ENCODE measurements around the gene UBE2N. TPM values are rescaled to one million over a fixed set of nuclear protein-coding genes. Genes with fewer than 3 reads are reported as not detected.

Gene UBE2N
- total RNA-seq, 2 donors from 2014 or later, result 49.0 to 71.5 TPM

DNA sequence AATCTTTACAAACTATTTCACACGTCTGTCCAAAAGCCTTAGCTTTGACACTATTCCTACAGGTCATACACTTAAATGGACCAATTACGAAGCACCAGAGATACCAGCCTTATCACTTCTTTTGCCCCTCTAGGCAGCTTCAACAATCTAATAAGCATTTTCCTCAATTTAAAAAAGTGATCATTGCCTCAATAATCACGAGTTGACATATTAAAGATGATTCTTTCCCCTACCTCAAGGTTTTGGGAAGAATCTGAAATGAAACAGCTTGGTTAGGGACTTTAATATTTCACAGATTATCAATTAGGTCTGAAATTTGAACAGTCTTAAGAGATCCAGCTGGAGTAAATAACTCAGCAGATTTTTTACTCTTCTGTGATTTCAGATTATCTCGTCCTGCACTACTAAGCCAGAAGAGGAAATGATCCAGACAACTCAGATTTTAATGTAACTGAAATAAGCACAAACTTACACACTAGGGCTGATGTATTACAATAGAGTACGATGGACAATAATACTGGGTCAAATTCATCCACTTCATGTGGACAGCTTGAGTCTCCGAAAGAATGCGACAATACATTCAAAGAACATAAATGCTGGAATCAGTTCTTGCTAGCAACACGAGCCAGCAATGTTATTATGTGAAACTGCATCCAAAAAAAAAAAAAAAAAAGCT, 15.9 kb downstream of the UBE2N start:
- Histone ChIP-seq H3K4me1 (replicated peaks) (peaks cover 23% of the 10 kb centered on the region), H3K27me3 (replicated peaks; ENCODE audit: insufficient read depth) (no peaks in the 10 kb centered on the region), H3K9me3 (no peaks in the 10 kb centered on the region), H3K27ac (peak overlapping the region in 1 of 2 donors; percentile 46), H3K4me3 (no peak overlapping the region), H3K36me3 (no peaks in the 10 kb centered on the region)
- DNase-seq (ENCODE audit: low spot score), result no peak
- WGBS, result 53% methylated on average over 8 of the region's 8 CpGs
- intact Hi-C loops (cut with DNase I), result no loop called here
- no peak for TF ChIP-seq POLR2A (IDR thresholded peaks at IDR 0.05)
- TF ChIP-seq, protein P1, sequence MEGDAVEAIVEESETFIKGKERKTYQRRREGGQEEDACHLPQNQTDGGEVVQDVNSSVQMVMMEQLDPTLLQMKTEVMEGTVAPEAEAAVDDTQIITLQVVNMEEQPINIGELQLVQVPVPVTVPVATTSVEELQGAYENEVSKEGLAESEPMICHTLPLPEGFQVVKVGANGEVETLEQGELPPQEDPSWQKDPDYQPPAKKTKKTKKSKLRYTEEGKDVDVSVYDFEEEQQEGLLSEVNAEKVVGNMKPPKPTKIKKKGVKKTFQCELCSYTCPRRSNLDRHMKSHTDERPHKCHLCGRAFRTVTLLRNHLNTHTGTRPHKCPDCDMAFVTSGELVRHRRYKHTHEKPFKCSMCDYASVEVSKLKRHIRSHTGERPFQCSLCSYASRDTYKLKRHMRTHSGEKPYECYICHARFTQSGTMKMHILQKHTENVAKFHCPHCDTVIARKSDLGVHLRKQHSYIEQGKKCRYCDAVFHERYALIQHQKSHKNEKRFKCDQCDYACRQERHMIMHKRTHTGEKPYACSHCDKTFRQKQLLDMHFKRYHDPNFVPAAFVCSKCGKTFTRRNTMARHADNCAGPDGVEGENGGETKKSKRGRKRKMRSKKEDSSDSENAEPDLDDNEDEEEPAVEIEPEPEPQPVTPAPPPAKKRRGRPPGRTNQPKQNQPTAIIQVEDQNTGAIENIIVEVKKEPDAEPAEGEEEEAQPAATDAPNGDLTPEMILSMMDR (IDR thresholded peaks at IDR 0.05), result no peak
- TF ChIP-seq POLR2AphosphoS5 (IDR thresholded peaks at IDR 0.05), result no peak

DNA sequence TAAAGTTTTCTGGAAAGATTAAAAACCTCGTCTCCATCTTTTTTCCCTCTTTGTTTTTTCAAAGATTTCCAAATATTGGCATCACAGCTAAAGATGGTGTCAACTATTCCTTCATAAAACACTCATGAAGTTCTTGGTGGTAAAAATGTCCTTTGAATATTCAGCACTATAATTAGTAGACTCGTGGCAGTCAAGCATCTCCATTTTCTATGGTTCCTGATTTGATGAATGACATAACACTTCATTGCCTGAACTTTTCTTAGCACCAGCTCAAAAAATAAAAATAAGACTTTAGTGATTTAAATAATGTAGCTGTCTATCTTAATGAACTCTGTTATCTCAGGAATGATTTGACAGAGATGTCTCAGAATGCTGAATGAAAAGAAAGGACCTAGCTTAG, 19.7 kb downstream of the UBE2N start:
- peaks cover 4% of the 10 kb centered on the region for H3K4me1 ChIP-seq (replicated peaks)

DNA sequence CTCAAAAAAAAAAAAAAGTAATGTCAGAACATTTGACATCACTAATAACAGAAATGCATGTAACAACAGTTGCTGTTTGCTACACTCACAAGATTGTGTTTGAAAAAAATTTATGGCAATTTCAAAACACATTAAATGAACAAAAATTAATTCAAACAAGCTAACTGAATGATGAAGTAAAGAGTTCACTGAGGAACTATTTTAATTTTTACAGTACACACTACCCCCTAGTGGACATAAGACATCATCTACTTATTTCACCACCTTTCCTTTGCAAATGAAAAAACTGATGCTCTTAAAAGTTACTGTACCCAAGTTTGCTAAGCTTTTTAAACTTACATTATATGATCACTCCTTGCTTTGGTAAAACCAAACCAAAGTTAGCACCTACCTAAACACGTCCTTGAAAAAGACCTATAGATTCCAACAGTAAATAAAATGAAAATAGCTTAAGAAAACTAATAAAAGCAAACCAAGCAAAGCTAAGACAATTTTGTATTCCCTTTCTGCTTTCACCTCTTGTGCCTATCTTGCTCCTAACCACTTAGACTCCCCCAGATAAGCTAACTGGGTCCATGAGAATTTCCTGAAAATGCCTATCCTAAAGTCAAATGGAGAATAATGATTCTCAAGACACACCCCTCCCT, 22.2 kb downstream of the UBE2N start:
- Histone ChIP-seq H3K4me3 (no peak overlapping the region), H3K27me3 (replicated peaks; ENCODE audit: insufficient read depth) (no peaks in the 10 kb centered on the region), H3K36me3 (no peaks in the 10 kb centered on the region), H3K4me1 (replicated peaks) (no peaks in the 10 kb centered on the region), H3K27ac (peak overlapping the region in 1 of 2 donors; percentile 18), H3K9me3 (no peaks in the 10 kb centered on the region)
- DNase-seq (ENCODE audit: low spot score), result no peak
- intact Hi-C loops (cut with DNase I), result loop anchor here (5.0 kb wide), 1 partner anchor 432 kb away; no protein-coding TSS in a partner anchor
- TF ChIP-seq, protein P1 (IDR thresholded peaks at IDR 0.05), result peak; percentile 44 to 82 (median 79)
- no peak for TF ChIP-seq POLR2A (IDR thresholded peaks at IDR 0.05)
- WGBS, result 45% methylated on average over 1 of the region's 1 CpG

More for the DNA sequence above, 19.7 kb downstream of the UBE2N start:
- Histone ChIP-seq H3K27ac (no peak overlapping the region), H3K9me3 (no peaks in the 10 kb centered on the region), H3K27me3 (replicated peaks; ENCODE audit: insufficient read depth) (no peaks in the 10 kb centered on the region), H3K36me3 (no peaks in the 10 kb centered on the region), H3K4me3 (no peak overlapping the region)
- intact Hi-C loops (cut with DNase I), result no loop called here
- WGBS, result 61% methylated on average over 2 of the region's 2 CpGs
- TF ChIP-seq POLR2AphosphoS5 (IDR thresholded peaks at IDR 0.05), result no peak
- TF ChIP-seq, protein P1 (IDR thresholded peaks at IDR 0.05), result no peak
- TF ChIP-seq POLR2A (IDR thresholded peaks at IDR 0.05), result no peak
- DNase-seq (ENCODE audit: low spot score), result no peak

DNA sequence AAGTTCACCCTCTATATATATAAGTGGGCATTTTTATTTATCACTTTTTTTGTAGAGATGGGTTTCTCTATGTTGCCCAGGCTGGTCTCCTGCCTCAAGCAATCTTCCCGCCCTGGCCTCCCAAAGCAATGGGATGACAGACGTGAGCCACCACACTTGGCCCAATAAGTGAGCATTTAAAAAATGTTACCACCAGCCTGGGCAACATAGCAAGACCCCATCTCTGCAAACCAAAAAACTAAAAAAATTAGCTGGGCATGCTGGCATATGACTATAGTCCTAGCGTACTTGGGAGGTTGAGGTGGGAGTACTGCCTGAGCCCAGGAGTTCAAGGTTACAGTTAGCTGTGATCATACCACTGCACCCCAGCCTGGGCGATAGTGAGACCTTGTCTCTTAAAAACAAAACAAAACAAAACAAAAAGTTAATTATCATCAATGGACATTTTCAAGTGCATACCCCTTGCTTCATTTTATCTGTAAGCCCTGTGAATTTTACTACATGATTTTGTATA, 23.7 kb downstream of the UBE2N start:
- Histone ChIP-seq H3K27me3 (replicated peaks; ENCODE audit: insufficient read depth) (no peaks in the 10 kb centered on the region), H3K36me3 (no peaks in the 10 kb centered on the region), H3K4me3 (no peak overlapping the region), H3K9me3 (no peaks in the 10 kb centered on the region), H3K27ac (no peak overlapping the region), H3K4me1 (replicated peaks) (peaks cover 6% of the 10 kb centered on the region)
- TF ChIP-seq POLR2AphosphoS5 (IDR thresholded peaks at IDR 0.05) (no peak), POLR2A (IDR thresholded peaks at IDR 0.05) (no peak)
- TF ChIP-seq, protein P1 (IDR thresholded peaks at IDR 0.05), result no peak
- intact Hi-C loops (cut with DNase I), result loop anchor here (5.0 kb wide), 1 partner anchor 431 kb away; no protein-coding TSS in a partner anchor
- WGBS, result 94% methylated on average over 4 of the region's 4 CpGs
- DNase-seq (ENCODE audit: low spot score), result no peak

Data from prostate gland (tissue), 2 donors.